Measurements from ENCODE around the gene SERINC5.

The SERINC5 gene

DNA sequence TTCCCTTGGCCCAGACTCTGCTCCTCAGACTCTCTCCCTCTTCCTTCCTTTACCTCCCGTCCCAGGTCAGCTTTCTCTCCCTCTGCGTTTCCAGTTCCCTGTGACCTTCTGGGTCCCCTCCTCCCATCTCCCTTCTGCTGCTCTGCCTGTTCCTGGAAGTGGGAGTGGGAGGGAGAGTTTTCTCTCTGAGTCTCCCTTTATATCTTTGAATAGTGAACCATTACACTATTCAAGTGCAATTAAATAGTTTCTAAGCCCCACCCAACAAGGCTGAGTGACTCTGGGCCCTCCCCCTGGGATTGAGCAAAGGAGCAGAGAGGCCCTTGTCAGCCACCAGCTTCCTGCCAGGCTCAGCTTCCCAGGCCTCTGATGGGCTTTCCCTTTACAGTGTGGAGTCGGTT, 185.9 kb downstream of the SERINC5 start:
- no peak overlapping the region for H2AFZ ChIP-seq (ENCODE audit: low read depth)
- TF ChIP-seq, protein P1, sequence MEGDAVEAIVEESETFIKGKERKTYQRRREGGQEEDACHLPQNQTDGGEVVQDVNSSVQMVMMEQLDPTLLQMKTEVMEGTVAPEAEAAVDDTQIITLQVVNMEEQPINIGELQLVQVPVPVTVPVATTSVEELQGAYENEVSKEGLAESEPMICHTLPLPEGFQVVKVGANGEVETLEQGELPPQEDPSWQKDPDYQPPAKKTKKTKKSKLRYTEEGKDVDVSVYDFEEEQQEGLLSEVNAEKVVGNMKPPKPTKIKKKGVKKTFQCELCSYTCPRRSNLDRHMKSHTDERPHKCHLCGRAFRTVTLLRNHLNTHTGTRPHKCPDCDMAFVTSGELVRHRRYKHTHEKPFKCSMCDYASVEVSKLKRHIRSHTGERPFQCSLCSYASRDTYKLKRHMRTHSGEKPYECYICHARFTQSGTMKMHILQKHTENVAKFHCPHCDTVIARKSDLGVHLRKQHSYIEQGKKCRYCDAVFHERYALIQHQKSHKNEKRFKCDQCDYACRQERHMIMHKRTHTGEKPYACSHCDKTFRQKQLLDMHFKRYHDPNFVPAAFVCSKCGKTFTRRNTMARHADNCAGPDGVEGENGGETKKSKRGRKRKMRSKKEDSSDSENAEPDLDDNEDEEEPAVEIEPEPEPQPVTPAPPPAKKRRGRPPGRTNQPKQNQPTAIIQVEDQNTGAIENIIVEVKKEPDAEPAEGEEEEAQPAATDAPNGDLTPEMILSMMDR (conservative IDR thresholded peaks at IDR 0.05; ENCODE audit: low read depth, low read length), result no peak
- H3K4me2 ChIP-seq, result no peak overlapping the region

GRCh38 chr5:80069251-80069800, 186.5 kb downstream of the SERINC5 start:
- H3K4me3 ChIP-seq (IDR thresholded peaks at IDR 0.05; ENCODE audit: insufficient read depth, low read depth, low read length), result no peak overlapping the region
- no peaks in the 10 kb centered on the region for H3K79me2 ChIP-seq (ENCODE audit: insufficient read depth, low read depth)
- H3K4me1 ChIP-seq (ENCODE audit: low read depth, poor library complexity, severe bottlenecking), result no peaks in the 10 kb centered on the region
- H3K9ac ChIP-seq, result no peak overlapping the region
- no peaks in the 10 kb centered on the region for H4K20me1 ChIP-seq (ENCODE audit: insufficient read depth)
- TF ChIP-seq, protein P1 (conservative IDR thresholded peaks at IDR 0.05; ENCODE audit: low read depth, low read length), result no peak
- H3K27ac ChIP-seq, result no peak overlapping the region
- no peak overlapping the region for H2AFZ ChIP-seq (ENCODE audit: low read depth)
- no peaks in the 10 kb centered on the region for H3K27me3 ChIP-seq (ENCODE audit: insufficient read depth, low read depth)
- H3K36me3 ChIP-seq (ENCODE audit: insufficient read depth), result no peaks in the 10 kb centered on the region
- H3K4me2 ChIP-seq, result no peak overlapping the region

More for the DNA sequence above, 185.9 kb downstream of the SERINC5 start:
- no peak overlapping the region for H3K27ac ChIP-seq
- H3K9ac ChIP-seq, result no peak overlapping the region
- no peaks in the 10 kb centered on the region for H3K79me2 ChIP-seq (ENCODE audit: insufficient read depth, low read depth)
- no peaks in the 10 kb centered on the region for H3K27me3 ChIP-seq (ENCODE audit: insufficient read depth, low read depth)
- H3K4me3 ChIP-seq (IDR thresholded peaks at IDR 0.05; ENCODE audit: insufficient read depth, low read depth, low read length), result no peak overlapping the region
- no peaks in the 10 kb centered on the region for H4K20me1 ChIP-seq (ENCODE audit: insufficient read depth)
- H3K36me3 ChIP-seq (ENCODE audit: insufficient read depth), result no peaks in the 10 kb centered on the region
- H3K4me1 ChIP-seq (ENCODE audit: low read depth, poor library complexity, severe bottlenecking), result no peaks in the 10 kb centered on the region

DNA sequence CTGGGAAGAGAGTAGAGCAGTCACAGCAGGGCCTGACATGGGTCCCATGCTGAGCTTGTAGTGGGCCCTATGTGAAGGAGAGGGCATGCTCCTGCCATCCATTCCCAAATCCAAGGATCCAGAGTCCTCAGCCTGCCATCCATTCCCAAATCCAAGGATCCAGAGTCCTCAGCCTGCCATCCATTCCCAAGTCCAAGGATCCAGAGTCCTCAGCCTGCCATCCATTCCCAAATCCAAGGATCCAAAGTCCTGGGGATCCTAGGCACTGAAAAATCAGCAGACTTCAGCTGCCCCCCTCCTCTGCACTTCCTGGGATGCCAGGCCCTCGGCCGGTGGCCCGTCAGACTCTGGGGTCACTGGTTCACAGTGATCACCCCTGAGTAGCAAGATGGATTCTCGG, 187.1 kb downstream of the SERINC5 start:
- no peak overlapping the region for H3K27ac ChIP-seq
- H3K9ac ChIP-seq, result no peak overlapping the region
- no peaks in the 10 kb centered on the region for H4K20me1 ChIP-seq (ENCODE audit: insufficient read depth)
- no peaks in the 10 kb centered on the region for H3K36me3 ChIP-seq (ENCODE audit: insufficient read depth)
- TF ChIP-seq, protein P1 (conservative IDR thresholded peaks at IDR 0.05; ENCODE audit: low read depth, low read length), result no peak
- H2AFZ ChIP-seq (ENCODE audit: low read depth), result no peak overlapping the region
- H3K4me1 ChIP-seq (ENCODE audit: low read depth, poor library complexity, severe bottlenecking), result no peaks in the 10 kb centered on the region
- H3K4me3 ChIP-seq (IDR thresholded peaks at IDR 0.05; ENCODE audit: insufficient read depth, low read depth, low read length), result no peak overlapping the region
- no peaks in the 10 kb centered on the region for H3K79me2 ChIP-seq (ENCODE audit: insufficient read depth, low read depth)
- no peaks in the 10 kb centered on the region for H3K27me3 ChIP-seq (ENCODE audit: insufficient read depth, low read depth)
- no peak overlapping the region for H3K4me2 ChIP-seq

DNA sequence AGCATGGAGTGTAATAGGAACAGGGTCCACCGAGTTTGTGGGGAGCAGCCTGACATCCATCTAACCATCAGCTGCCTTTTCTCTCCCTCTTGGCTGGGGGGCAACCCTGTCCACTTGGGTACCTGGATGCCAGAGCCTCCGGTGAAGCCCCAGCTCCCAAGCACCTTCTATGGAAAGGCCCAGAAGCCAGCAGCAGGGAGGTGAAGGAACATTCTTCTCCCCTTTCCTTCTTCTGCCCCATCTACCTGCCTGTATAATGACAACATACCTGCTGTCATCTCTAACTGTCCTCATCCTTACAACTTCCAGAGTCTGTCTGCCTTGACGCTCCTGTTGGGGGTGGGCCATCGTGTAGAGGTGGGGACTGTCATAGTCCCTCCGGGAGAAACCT, 187.6 kb downstream of the SERINC5 start:
- no peaks in the 10 kb centered on the region for H3K36me3 ChIP-seq (ENCODE audit: insufficient read depth)
- no peaks in the 10 kb centered on the region for H3K4me1 ChIP-seq (ENCODE audit: low read depth, poor library complexity, severe bottlenecking)
- H3K79me2 ChIP-seq (ENCODE audit: insufficient read depth, low read depth), result no peaks in the 10 kb centered on the region
- no peaks in the 10 kb centered on the region for H4K20me1 ChIP-seq (ENCODE audit: insufficient read depth)
- H3K4me3 ChIP-seq (IDR thresholded peaks at IDR 0.05; ENCODE audit: insufficient read depth, low read depth, low read length), result no peak overlapping the region
- no peak overlapping the region for H3K9ac ChIP-seq
- TF ChIP-seq, protein P1 (conservative IDR thresholded peaks at IDR 0.05; ENCODE audit: low read depth, low read length), result no peak
- H3K27ac ChIP-seq, result no peak overlapping the region
- no peak overlapping the region for H3K4me2 ChIP-seq
- H2AFZ ChIP-seq (ENCODE audit: low read depth), result no peak overlapping the region
- H3K27me3 ChIP-seq (ENCODE audit: insufficient read depth, low read depth), result no peaks in the 10 kb centered on the region

All from KMS-11 (cell line).